GM18499 (cell line): ENCODE measurements around the gene CUX1.
"Not testable (repeated sequence)": the region's sequence is repeated elsewhere in the genome, so short reads cannot be mapped to it uniquely, and the experiment has no call there.

Experiments
- ATAC-seq: cut with Tn5 transposase; IDR thresholded peaks from one replicate; pipeline ENCODE4 v1.9.1; 2021; ENCODE audit warnings: moderate number of reproducible peaks; ENCODE audit not compliant: insufficient read depth, unreplicated experiment

Gene CUX1

GRCh38 chr7:101849314-101849713 lies 31.9 kb downstream of the CUX1 start:
- not testable (repeated sequence) for ATAC-seq

- not testable (repeated sequence) for ATAC-seq
These were observed 34.9 kb downstream of the CUX1 start for GRCh38 chr7:101852364-101852763.

GRCh38 chr7:101853684-101854083 lies 36.3 kb downstream of the CUX1 start:
- no peak for ATAC-seq

GRCh38 chr7:101854084-101854865 lies 36.8 kb downstream of the CUX1 start:
- no peak for ATAC-seq

GRCh38 chr7:101856473-101857357 lies 39.3 kb downstream of the CUX1 start:
- ATAC-seq, result peak; percentile 71

GRCh38 chr7:101857358-101857811 lies 40.0 kb downstream of the CUX1 start:
- ATAC-seq, result peak; percentile 6

- ATAC-seq, result no peak
These were observed 41.3 kb downstream of the CUX1 start for GRCh38 chr7:101858437-101859385.

- ATAC-seq, result no peak
These were observed 42.1 kb downstream of the CUX1 start for GRCh38 chr7:101859411-101860106.

- ATAC-seq, result no peak
These were observed 43.1 kb downstream of the CUX1 start for GRCh38 chr7:101860316-101861217.

- no peak for ATAC-seq
These were observed 43.9 kb downstream of the CUX1 start for GRCh38 chr7:101861218-101861775.

- ATAC-seq, result no peak
These were observed 45.1 kb downstream of the CUX1 start for GRCh38 chr7:101862280-101863220.

GRCh38 chr7:101863598-101863997 lies 46.2 kb downstream of the CUX1 start:
- ATAC-seq, result no peak

- ATAC-seq, result no peak
These were observed 46.6 kb downstream of the CUX1 start for GRCh38 chr7:101864039-101864438.

- ATAC-seq, result no peak
These were observed 47.6 kb downstream of the CUX1 start for GRCh38 chr7:101865031-101865430.

- no peak for ATAC-seq
These were observed 48.0 kb downstream of the CUX1 start for GRCh38 chr7:101865455-101865854.

GRCh38 chr7:101866328-101866727 lies 48.9 kb downstream of the CUX1 start:
- ATAC-seq, result no peak

GRCh38 chr7:101867265-101867664 lies 49.8 kb downstream of the CUX1 start:
- no peak for ATAC-seq
